OCI-LY1 (cell line): ENCODE results near the gene SH3RF1.

Source experiments
- H2AFZ ChIP-seq: fragments of 200-600 bp; sonication (generic), shearing (Covaris generic); 2 replicates; pipeline ENCODE4 v1.6.0; 2014; ENCODE audit warnings: antibody characterized with exemption, mild to moderate bottlenecking, low read length
- H3F3A ChIP-seq: fragments of 200-600 bp; sonication (generic), shearing (Covaris generic); 2 replicates; pipeline ENCODE4 v1.6.0; 2014; ENCODE audit warnings: mild to moderate bottlenecking, antibody characterized with exemption, low read length, moderate library complexity; ENCODE audit not compliant: insufficient read depth
- H3K27ac ChIP-seq: fragments of 200-600 bp; sonication (generic); 2 replicates; pipeline ENCODE4 v1.5.1; 2014; ENCODE audit warnings: low read length, mixed run types, mild to moderate bottlenecking, low read depth; ENCODE audit not compliant: poor library complexity, severe bottlenecking
- H3K27me3 ChIP-seq: fragments of 200-600 bp; sonication (generic); 2 replicates; pipeline ENCODE4 v1.6.0; 2014; ENCODE audit warnings: antibody characterized with exemption, mild to moderate bottlenecking, low read length, moderate library complexity; ENCODE audit not compliant: insufficient read depth
- H3K36me3 ChIP-seq: fragments of 200-600 bp; sonication (generic); 2 replicates; pipeline ENCODE4 v1.6.1; 2014; ENCODE audit warnings: mild to moderate bottlenecking, antibody characterized with exemption, low read length, moderate library complexity, mixed read lengths; ENCODE audit not compliant: insufficient read depth
- H3K4me1 ChIP-seq: fragments of 200-600 bp; sonication (generic); 2 replicates; pipeline ENCODE4 v1.5.1; 2014; ENCODE audit warnings: mild to moderate bottlenecking, low read length, moderate library complexity; ENCODE audit not compliant: insufficient read depth, severe bottlenecking
- H3K4me2 ChIP-seq: fragments of 200-600 bp; sonication (generic), shearing (Covaris generic); 2 replicates; pipeline ENCODE4 v1.6.1; 2014; ENCODE audit warnings: low read length
- H3K4me3 ChIP-seq: fragments of 200-600 bp; sonication (generic); 2 replicates; pipeline ENCODE4 v1.5.1; 2014; ENCODE audit warnings: low read length, low read depth, mild to moderate bottlenecking, mixed read lengths; ENCODE audit not compliant: poor library complexity, severe bottlenecking
- H3K79me2 ChIP-seq: fragments of 200-600 bp; shearing (Covaris generic); 2 replicates; pipeline ENCODE4 v1.6.1; 2016; ENCODE audit warnings: mixed run types, low read length, mixed read lengths; ENCODE audit not compliant: insufficient read depth
- H3K9ac ChIP-seq: fragments of 200-600 bp; sonication (generic), shearing (Covaris generic); 2 replicates; pipeline ENCODE4 v1.6.1; 2014; ENCODE audit warnings: mild to moderate bottlenecking, low read length, mixed read lengths
- H3K9me2 ChIP-seq: fragments of 200-600 bp; sonication (generic), shearing (Covaris generic); 2 replicates; pipeline ENCODE4 v1.6.1; 2014; ENCODE audit warnings: low read depth, mild to moderate bottlenecking, low read length, mixed read lengths
- H3K9me3 ChIP-seq: fragments of 200-600 bp; shearing (Covaris generic); 2 replicates; pipeline ENCODE4 v1.6.1; 2014; ENCODE audit warnings: low read length, mixed read lengths
- H4K20me1 ChIP-seq: fragments of 200-600 bp; sonication (generic), shearing (Covaris generic); 2 replicates; pipeline ENCODE4 v1.6.0; 2016; ENCODE audit warnings: mild to moderate bottlenecking, low read length; ENCODE audit not compliant: insufficient read depth
- CTCF ChIP-seq: fragments of 200-600 bp; sonication (generic), shearing (Covaris generic); IDR thresholded peaks from 2 replicates; pipeline ENCODE4 v1.5.1; 2017; ENCODE audit warnings: mild to moderate bottlenecking, antibody characterized with exemption, low read length, moderate library complexity, mixed read lengths
- EZH2 ChIP-seq: fragments of 200-600 bp; sonication (generic), shearing (Covaris generic); IDR thresholded peaks from 2 replicates; pipeline ENCODE4 v1.8.0; 2017; ENCODE audit warnings: borderline replicate concordance, mixed run types, mild to moderate bottlenecking, antibody characterized with exemption, low read length, moderate library complexity, mixed read lengths

The SH3RF1 gene

GRCh38 chr4:169309326-169309967 lies 38.7 kb upstream of the SH3RF1 start:
- TF ChIP-seq CTCF (no peak), EZH2 (no peak)
- Histone ChIP-seq H3K79me2 (no peaks in the 10 kb centered on the region), H3K27me3 (no peaks in the 10 kb centered on the region), H3K9me3 (no peaks in the 10 kb centered on the region), H3K4me2 (no peak overlapping the region), H4K20me1 (no peaks in the 10 kb centered on the region), H3K27ac (no peak overlapping the region), H2AFZ (no peak overlapping the region), H3F3A (no peaks in the 10 kb centered on the region), H3K9ac (no peak overlapping the region), H3K4me3 (no peak overlapping the region), H3K36me3 (no peaks in the 10 kb centered on the region), H3K9me2 (no peaks in the 10 kb centered on the region), H3K4me1 (no peaks in the 10 kb centered on the region)

GRCh38 chr4:169307576-169307975 lies 36.8 kb upstream of the SH3RF1 start:
- no peak for TF ChIP-seq EZH2
- no peak for TF ChIP-seq CTCF
- Histone ChIP-seq H3K4me3 (no peak overlapping the region), H3K36me3 (no peaks in the 10 kb centered on the region), H3K9me3 (no peaks in the 10 kb centered on the region), H3F3A (no peaks in the 10 kb centered on the region), H3K4me1 (no peaks in the 10 kb centered on the region), H4K20me1 (no peaks in the 10 kb centered on the region), H3K27ac (no peak overlapping the region), H2AFZ (no peak overlapping the region), H3K9me2 (no peaks in the 10 kb centered on the region), H3K4me2 (no peak overlapping the region), H3K27me3 (no peaks in the 10 kb centered on the region), H3K79me2 (no peaks in the 10 kb centered on the region), H3K9ac (no peak overlapping the region)

GRCh38 chr4:169305651-169306050 lies 34.9 kb upstream of the SH3RF1 start:
- H3K79me2 ChIP-seq: no peaks in the 10 kb centered on the region
- H3K36me3 ChIP-seq: no peaks in the 10 kb centered on the region
- H3K4me3 ChIP-seq: no peak overlapping the region
- no peaks in the 10 kb centered on the region for H3K4me1 ChIP-seq
- H3K4me2 ChIP-seq: no peak overlapping the region
- H3K9ac ChIP-seq: no peak overlapping the region
- H3K9me3 ChIP-seq: no peaks in the 10 kb centered on the region
- H2AFZ ChIP-seq: no peak overlapping the region
- H3K27ac ChIP-seq: no peak overlapping the region
- H3K9me2 ChIP-seq: no peaks in the 10 kb centered on the region
- TF ChIP-seq CTCF: no peak
- TF ChIP-seq EZH2: no peak
- no peaks in the 10 kb centered on the region for H3K27me3 ChIP-seq
- H4K20me1 ChIP-seq: no peaks in the 10 kb centered on the region
- H3F3A ChIP-seq: no peaks in the 10 kb centered on the region
